HFFc6 (cell line): Measurements from ENCODE around the gene ITGAD. TPM values are rescaled to one million over a fixed set of nuclear protein-coding genes. Genes with fewer than 3 reads are reported as not detected.

ENCODE experiments used
- DNase-seq: peaks from one replicate; pipeline ENCODE4 v3.0.0-alpha.2; 2018
- H3K27ac Mint-ChIP-seq: 2 replicates; pipeline ENCODE4 v1.8.0; 2020; ENCODE audit warnings: mild to moderate bottlenecking, mixed read lengths
- H3K27me3 Mint-ChIP-seq: 2 replicates; pipeline ENCODE4 v1.8.0; 2021; ENCODE audit warnings: mild to moderate bottlenecking, moderate library complexity, mixed read lengths; ENCODE audit not compliant: insufficient read depth
- H3K36me3 Mint-ChIP-seq: 2 replicates; pipeline ENCODE4 v1.8.0; 2021; ENCODE audit warnings: low read depth, mixed read lengths
- H3K4me1 Mint-ChIP-seq: 2 replicates; pipeline ENCODE4 v1.8.0; 2020; ENCODE audit warnings: low read depth, mixed read lengths
- H3K4me3 Mint-ChIP-seq: 2 replicates; pipeline ENCODE4 v1.8.0; 2020; ENCODE audit warnings: mild to moderate bottlenecking, moderate library complexity, mixed read lengths
- H3K9me3 Mint-ChIP-seq: 2 replicates; pipeline ENCODE4 v1.8.0; 2020; ENCODE audit warnings: mild to moderate bottlenecking, mixed read lengths
- total RNA-seq, 6 experiments: library from RNA; stranded (reverse); fragmentation: NEBNext Ultra II Directional; extraction: Animal tissue kit (Norgen Biotek cat#: 25700); gene quantifications; 2 replicates in 1 of 6; 3 replicates in 5 of 6; pipeline ENCODE4 v1.2.3, GENCODE V29; 2021
- TF ChIP-seq, protein P1 (sequence below): fragments of 200-600 bp; sonication (generic); IDR thresholded peaks from 2 replicates; pipeline ENCODE4 v1.5.0; 2021; ENCODE audit warnings: antibody characterized with exemption, mild to moderate bottlenecking

The ITGAD gene
- total RNA-seq, 6 experiments from 2014 or later = not detected

DNA sequence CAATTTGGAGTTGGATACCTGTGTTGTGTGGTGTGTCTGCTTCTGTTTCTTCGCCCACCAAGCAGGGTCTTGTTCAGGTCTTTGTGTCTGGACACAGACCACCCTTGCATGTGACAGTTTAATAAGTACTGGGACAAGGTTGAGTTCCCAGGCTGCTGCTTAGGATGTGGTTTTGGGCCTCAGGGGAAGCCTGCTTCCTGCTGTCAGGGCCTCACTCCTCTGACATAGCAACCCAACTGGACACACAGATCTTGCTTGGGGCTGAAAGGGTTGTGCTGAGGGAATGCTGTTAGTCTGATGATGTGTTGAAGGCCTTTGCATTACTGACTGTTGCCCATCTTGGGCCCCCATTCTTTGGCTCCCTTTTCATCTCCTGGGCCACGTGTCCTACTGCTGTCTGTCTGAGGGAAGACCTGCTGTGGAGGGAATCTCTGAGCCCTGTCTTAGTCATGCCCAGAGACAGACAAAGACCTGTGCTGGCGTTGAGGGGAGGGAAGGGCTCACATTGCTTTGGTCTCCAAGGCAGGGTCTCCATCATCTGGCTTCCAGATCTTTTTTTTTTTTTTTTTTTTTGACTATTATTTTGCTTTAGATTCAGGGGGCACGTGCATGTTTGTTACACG is 74.1 kb downstream of the ITGAD start:
- peaks cover 13% of the 10 kb centered on the region; the same call in 1 of the 2 replicates for H3K36me3 Mint-ChIP-seq
- peaks cover 7% of the 10 kb centered on the region for H3K27me3 Mint-ChIP-seq
- DNase-seq = no peak
- H3K4me1 Mint-ChIP-seq = peaks cover 14% of the 10 kb centered on the region
- TF ChIP-seq, protein P1, sequence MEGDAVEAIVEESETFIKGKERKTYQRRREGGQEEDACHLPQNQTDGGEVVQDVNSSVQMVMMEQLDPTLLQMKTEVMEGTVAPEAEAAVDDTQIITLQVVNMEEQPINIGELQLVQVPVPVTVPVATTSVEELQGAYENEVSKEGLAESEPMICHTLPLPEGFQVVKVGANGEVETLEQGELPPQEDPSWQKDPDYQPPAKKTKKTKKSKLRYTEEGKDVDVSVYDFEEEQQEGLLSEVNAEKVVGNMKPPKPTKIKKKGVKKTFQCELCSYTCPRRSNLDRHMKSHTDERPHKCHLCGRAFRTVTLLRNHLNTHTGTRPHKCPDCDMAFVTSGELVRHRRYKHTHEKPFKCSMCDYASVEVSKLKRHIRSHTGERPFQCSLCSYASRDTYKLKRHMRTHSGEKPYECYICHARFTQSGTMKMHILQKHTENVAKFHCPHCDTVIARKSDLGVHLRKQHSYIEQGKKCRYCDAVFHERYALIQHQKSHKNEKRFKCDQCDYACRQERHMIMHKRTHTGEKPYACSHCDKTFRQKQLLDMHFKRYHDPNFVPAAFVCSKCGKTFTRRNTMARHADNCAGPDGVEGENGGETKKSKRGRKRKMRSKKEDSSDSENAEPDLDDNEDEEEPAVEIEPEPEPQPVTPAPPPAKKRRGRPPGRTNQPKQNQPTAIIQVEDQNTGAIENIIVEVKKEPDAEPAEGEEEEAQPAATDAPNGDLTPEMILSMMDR = no peak
- H3K27ac Mint-ChIP-seq = peak overlapping the region; percentile 40; the same call in 1 of the 2 replicates
- no peak overlapping the region for H3K4me3 Mint-ChIP-seq
- H3K9me3 Mint-ChIP-seq = peaks cover 2% of the 10 kb centered on the region; the same call in 1 of the 2 replicates

DNA sequence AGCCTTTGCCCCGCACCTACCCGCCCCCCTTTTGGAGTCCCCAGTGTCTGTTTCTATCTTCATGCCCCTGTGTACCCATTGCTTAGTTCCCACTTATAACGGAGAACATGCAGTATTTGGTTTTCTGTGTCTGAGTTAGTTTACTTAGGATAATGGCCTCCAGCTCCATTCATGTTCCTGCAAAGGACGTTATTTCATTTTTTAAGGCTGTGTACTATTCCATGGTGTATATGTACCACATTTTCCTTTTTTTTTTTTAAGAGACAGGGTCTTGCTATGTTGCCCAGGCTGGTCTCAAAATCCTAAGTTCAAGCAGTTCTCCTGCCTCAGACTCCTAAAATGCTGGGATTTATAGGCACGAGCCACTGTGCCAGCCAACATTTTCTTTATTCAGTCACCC is 74.7 kb downstream of the ITGAD start:
- TF ChIP-seq, protein P1 = no peak
- DNase-seq = no peak
- Mint-ChIP-seq H3K36me3 (peaks cover 17% of the 10 kb centered on the region), H3K27ac (no peak overlapping the region), H3K27me3 (peaks cover 8% of the 10 kb centered on the region), H3K4me3 (no peak overlapping the region), H3K4me1 (peaks cover 19% of the 10 kb centered on the region), H3K9me3 (peaks cover 8% of the 10 kb centered on the region; the same call in 1 of the 2 replicates)

DNA sequence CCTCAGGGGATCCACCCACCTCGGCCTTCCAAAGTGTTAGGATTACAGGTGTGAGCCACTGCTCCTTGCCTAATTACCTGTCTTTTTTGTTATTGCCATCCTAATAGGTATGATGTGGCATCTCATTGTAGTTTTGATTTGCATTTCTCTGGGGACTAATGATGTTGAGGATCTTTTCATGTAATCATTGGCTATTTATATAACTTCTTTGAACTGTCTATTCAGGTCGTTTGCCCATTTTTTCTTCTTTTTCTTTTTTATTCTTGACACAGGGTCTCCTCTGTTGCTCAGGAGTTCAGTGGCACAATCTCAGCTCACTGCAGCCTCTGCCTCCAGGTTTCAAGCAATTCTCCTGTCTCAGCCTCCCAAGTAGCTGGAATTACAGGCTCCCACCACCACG is 77.5 kb downstream of the ITGAD start:
- H3K4me3 Mint-ChIP-seq = peak overlapping the region; percentile 94
- H3K9me3 Mint-ChIP-seq = peaks cover 11% of the 10 kb centered on the region; the same call in 1 of the 2 replicates
- peaks cover 42% of the 10 kb centered on the region for H3K4me1 Mint-ChIP-seq
- H3K27me3 Mint-ChIP-seq = peaks cover 14% of the 10 kb centered on the region
- peaks cover 37% of the 10 kb centered on the region for H3K36me3 Mint-ChIP-seq
- TF ChIP-seq, protein P1 = no peak
- peak overlapping the region; percentile 94 for H3K27ac Mint-ChIP-seq
- no peak for DNase-seq

- peaks cover 37% of the 10 kb centered on the region for H3K36me3 Mint-ChIP-seq
- H3K27me3 Mint-ChIP-seq = peaks cover 14% of the 10 kb centered on the region
- peak overlapping the region; percentile 94 for H3K27ac Mint-ChIP-seq
- TF ChIP-seq, protein P1 = no peak
- peak overlapping the region; percentile 94 for H3K4me3 Mint-ChIP-seq
- DNase-seq = no peak
- peaks cover 11% of the 10 kb centered on the region; the same call in 1 of the 2 replicates for H3K9me3 Mint-ChIP-seq
- peaks cover 42% of the 10 kb centered on the region for H3K4me1 Mint-ChIP-seq
Measured at GRCh38 chr16:31471241-31471874, 78.2 kb downstream of the ITGAD start.

DNA sequence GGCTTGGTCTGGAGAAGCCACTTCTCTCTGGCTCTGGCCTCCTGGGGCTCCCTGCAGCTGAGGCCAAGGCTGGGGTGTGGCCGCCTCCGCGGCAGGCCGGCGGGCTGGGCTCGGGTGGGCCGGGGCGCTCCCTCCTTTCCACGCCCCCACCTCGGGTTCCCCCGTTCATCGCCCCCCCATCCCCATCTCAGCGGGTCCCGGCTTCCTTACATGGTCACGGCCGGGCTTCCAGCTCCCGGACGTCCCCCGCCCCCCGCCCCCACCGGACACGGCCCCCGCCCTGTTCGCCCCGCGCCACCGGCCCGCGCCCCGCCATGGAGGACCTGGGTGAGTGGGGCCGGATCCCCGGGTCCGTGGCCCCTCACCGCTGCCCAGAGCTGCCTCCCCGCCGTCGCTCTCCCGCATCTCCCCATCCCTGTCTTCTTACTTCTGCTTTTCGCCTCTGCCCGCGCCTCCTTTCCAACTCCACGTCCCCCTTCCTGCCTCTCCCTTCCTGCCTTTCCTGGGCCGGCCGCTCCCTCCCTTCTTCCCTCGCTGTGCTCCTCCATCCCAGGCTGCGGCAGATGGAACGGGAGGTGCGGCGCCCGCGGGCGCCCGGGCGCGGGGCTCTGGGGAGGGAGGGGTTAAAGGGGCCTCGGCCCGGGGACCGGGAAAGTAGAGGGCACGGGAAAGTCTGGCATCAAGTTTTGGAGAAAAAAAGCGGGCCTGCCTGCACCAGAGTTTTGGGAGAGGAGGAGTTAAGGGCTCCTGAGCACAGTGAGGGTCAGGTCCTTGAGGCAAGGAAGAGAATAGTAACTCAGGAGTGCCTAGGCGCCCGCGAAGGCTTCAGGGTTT is 79.0 kb downstream of the ITGAD start, which contains the start of gene TGFB1I1:
TGFB1I1 (plus strand) TSS at position 278 of the 834 bp plus-strand sequence; CDS start at position 315, 37 bp downstream.
- TF ChIP-seq, protein P1 = no peak
- peaks cover 14% of the 10 kb centered on the region for H3K27me3 Mint-ChIP-seq
- H3K9me3 Mint-ChIP-seq = peaks cover 11% of the 10 kb centered on the region; the same call in 1 of the 2 replicates
- peak within 1 kb of the TSS; percentile 94 for H3K4me3 Mint-ChIP-seq
- peak within 1 kb of the TSS; percentile 94 for H3K27ac Mint-ChIP-seq
- peak; percentile 59 for DNase-seq
- peaks cover 42% of the 10 kb centered on the region for H3K4me1 Mint-ChIP-seq
- H3K36me3 Mint-ChIP-seq = peaks cover 33% of the 10 kb centered on the region
